Measurements from ENCODE around the gene ITGB3. TPM values are rescaled to one million over a fixed set of nuclear protein-coding genes. Genes with fewer than 3 reads are reported as not detected.

Gene ITGB3
- total RNA-seq, 1 donor from 2014 or later = not detected

GRCh38 chr17:47240806-47241205, 12.8 kb upstream of the ITGB3 start:
- H3K9me3 Mint-ChIP-seq (ENCODE audit: unreplicated experiment) = peaks cover 3% of the 10 kb centered on the region
- H3K27me3 Mint-ChIP-seq (ENCODE audit: unreplicated experiment) = no peaks in the 10 kb centered on the region
- no peak overlapping the region for H3K27ac Mint-ChIP-seq (ENCODE audit: unreplicated experiment)

GRCh38 chr17:47242648-47243047, 11.0 kb upstream of the ITGB3 start:
- Mint-ChIP-seq H3K27me3 (ENCODE audit: unreplicated experiment) (no peaks in the 10 kb centered on the region), H3K4me1 (ENCODE audit: low read depth, unreplicated experiment) (no peaks in the 10 kb centered on the region), H3K36me3 (ENCODE audit: unreplicated experiment) (no peaks in the 10 kb centered on the region), H3K9me3 (ENCODE audit: unreplicated experiment) (peaks cover 1% of the 10 kb centered on the region), H3K4me3 (ENCODE audit: unreplicated experiment) (no peak overlapping the region), H3K27ac (ENCODE audit: unreplicated experiment) (no peak overlapping the region)
- DNase-seq = no peak
- TF ChIP-seq, protein P1, sequence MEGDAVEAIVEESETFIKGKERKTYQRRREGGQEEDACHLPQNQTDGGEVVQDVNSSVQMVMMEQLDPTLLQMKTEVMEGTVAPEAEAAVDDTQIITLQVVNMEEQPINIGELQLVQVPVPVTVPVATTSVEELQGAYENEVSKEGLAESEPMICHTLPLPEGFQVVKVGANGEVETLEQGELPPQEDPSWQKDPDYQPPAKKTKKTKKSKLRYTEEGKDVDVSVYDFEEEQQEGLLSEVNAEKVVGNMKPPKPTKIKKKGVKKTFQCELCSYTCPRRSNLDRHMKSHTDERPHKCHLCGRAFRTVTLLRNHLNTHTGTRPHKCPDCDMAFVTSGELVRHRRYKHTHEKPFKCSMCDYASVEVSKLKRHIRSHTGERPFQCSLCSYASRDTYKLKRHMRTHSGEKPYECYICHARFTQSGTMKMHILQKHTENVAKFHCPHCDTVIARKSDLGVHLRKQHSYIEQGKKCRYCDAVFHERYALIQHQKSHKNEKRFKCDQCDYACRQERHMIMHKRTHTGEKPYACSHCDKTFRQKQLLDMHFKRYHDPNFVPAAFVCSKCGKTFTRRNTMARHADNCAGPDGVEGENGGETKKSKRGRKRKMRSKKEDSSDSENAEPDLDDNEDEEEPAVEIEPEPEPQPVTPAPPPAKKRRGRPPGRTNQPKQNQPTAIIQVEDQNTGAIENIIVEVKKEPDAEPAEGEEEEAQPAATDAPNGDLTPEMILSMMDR (IDR thresholded peaks at IDR 0.05; ENCODE audit: partially characterized antibody, unreplicated experiment) = no peak

More at GRCh38 chr17:47240806-47241205, 12.8 kb upstream of the ITGB3 start:
- H3K4me1 Mint-ChIP-seq (ENCODE audit: low read depth, unreplicated experiment) = no peaks in the 10 kb centered on the region
- no peaks in the 10 kb centered on the region for H3K36me3 Mint-ChIP-seq (ENCODE audit: unreplicated experiment)
- TF ChIP-seq, protein P1 (IDR thresholded peaks at IDR 0.05; ENCODE audit: partially characterized antibody, unreplicated experiment) = no peak
- H3K4me3 Mint-ChIP-seq (ENCODE audit: unreplicated experiment) = no peak overlapping the region
- DNase-seq = no peak

- H3K4me1 Mint-ChIP-seq (ENCODE audit: low read depth, unreplicated experiment) = no peaks in the 10 kb centered on the region
- H3K27me3 Mint-ChIP-seq (ENCODE audit: unreplicated experiment) = no peaks in the 10 kb centered on the region
- H3K36me3 Mint-ChIP-seq (ENCODE audit: unreplicated experiment) = no peaks in the 10 kb centered on the region
- H3K27ac Mint-ChIP-seq (ENCODE audit: unreplicated experiment) = no peak overlapping the region
- H3K9me3 Mint-ChIP-seq (ENCODE audit: unreplicated experiment) = peaks cover 1% of the 10 kb centered on the region
- no peak overlapping the region for H3K4me3 Mint-ChIP-seq (ENCODE audit: unreplicated experiment)
- TF ChIP-seq, protein P1 (IDR thresholded peaks at IDR 0.05; ENCODE audit: partially characterized antibody, unreplicated experiment) = no peak
- DNase-seq = no peak
These were observed 9.7 kb upstream of the ITGB3 start for GRCh38 chr17:47243737-47244598.

GRCh38 chr17:47244697-47245096, 8.9 kb upstream of the ITGB3 start:
- TF ChIP-seq, protein P1 (IDR thresholded peaks at IDR 0.05; ENCODE audit: partially characterized antibody, unreplicated experiment) = no peak
- no peaks in the 10 kb centered on the region for H3K27me3 Mint-ChIP-seq (ENCODE audit: unreplicated experiment)

GRCh38 chr17:47246120-47246519, 7.5 kb upstream of the ITGB3 start:
- H3K36me3 Mint-ChIP-seq (ENCODE audit: unreplicated experiment) = no peaks in the 10 kb centered on the region
- H3K9me3 Mint-ChIP-seq (ENCODE audit: unreplicated experiment) = peaks cover 1% of the 10 kb centered on the region
- TF ChIP-seq, protein P1 (IDR thresholded peaks at IDR 0.05; ENCODE audit: partially characterized antibody, unreplicated experiment) = no peak
- DNase-seq = no peak
- no peaks in the 10 kb centered on the region for H3K4me1 Mint-ChIP-seq (ENCODE audit: low read depth, unreplicated experiment)
- H3K27ac Mint-ChIP-seq (ENCODE audit: unreplicated experiment) = no peak overlapping the region
- no peak overlapping the region for H3K4me3 Mint-ChIP-seq (ENCODE audit: unreplicated experiment)
- H3K27me3 Mint-ChIP-seq (ENCODE audit: unreplicated experiment) = no peaks in the 10 kb centered on the region

More at GRCh38 chr17:47244697-47245096, 8.9 kb upstream of the ITGB3 start:
- Mint-ChIP-seq H3K4me1 (ENCODE audit: low read depth, unreplicated experiment) (no peaks in the 10 kb centered on the region), H3K9me3 (ENCODE audit: unreplicated experiment) (peaks cover 1% of the 10 kb centered on the region), H3K36me3 (ENCODE audit: unreplicated experiment) (no peaks in the 10 kb centered on the region), H3K27ac (ENCODE audit: unreplicated experiment) (no peak overlapping the region), H3K4me3 (ENCODE audit: unreplicated experiment) (no peak overlapping the region)
- DNase-seq = no peak

Measured in glutamatergic neuron (in vitro differentiated cells).